Raji (cell line): ENCODE results near the gene AMMECR1L.

Experiments
- POLR2A ChIP-seq: IDR thresholded peaks from 2 replicates; pipeline ENCODE4 v1.6.1; 2011; ENCODE audit warnings: low read depth, low read length, control low read depth; ENCODE audit not compliant: insufficient read depth

Gene AMMECR1L

DNA sequence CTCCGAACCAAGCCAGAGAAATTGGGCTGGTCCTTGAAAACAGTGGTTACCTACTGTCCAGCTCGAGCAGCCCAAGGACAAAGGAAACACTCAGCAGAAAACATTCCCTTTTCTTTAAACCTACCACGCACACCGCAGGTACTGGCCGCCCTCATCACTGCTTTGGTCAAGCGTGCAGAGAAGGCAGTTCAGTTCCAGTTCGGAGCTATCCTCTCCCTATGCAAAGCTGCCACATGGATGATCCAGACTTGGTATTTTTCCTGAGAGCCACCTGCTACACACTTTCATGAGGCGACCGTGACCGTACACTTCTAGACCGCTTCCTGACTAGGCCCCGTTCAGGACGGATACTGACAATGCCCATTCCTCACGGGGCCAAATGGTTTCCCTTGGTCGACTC lies 23.5 kb downstream of the AMMECR1L start:
- no peak for TF ChIP-seq POLR2A

DNA sequence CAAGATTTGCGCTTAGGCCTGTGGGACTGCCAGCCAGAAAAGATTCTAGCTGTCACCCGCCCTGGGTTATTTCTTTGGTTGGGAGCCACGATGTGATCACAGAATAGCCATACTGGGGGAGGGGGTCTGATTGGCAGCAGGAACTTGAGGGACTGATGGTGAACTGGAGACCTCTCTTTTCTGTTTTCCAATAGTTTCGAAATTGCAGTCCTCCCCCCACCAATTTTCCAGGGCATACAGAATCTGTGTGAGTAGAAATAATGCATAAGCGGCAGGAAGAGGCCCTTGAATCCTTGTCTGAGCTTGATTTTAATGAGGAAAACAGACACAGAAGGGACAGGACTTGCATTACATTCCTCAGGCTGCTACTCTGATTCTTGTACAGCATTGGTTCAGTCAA lies 25.6 kb downstream of the AMMECR1L start:
- TF ChIP-seq POLR2A: no peak

DNA sequence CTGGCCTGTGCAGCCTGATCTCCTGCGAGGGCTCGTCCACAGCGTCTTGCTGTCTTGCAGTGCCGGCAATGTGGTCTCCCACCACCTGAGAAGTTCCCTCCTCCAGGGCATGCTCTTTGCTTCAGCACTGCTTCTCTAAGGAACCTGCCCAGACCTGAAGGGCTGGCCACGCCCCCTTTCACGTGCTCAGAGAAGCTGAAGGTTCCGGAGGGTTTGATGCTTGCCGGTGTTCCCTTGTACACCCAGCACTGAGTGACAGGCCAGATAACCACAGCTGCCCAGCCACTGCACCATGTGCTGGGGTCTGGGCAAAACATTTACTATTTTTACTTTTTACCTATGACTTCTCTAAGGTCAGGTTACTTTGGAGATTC lies 26.1 kb downstream of the AMMECR1L start:
- TF ChIP-seq POLR2A: no peak

DNA sequence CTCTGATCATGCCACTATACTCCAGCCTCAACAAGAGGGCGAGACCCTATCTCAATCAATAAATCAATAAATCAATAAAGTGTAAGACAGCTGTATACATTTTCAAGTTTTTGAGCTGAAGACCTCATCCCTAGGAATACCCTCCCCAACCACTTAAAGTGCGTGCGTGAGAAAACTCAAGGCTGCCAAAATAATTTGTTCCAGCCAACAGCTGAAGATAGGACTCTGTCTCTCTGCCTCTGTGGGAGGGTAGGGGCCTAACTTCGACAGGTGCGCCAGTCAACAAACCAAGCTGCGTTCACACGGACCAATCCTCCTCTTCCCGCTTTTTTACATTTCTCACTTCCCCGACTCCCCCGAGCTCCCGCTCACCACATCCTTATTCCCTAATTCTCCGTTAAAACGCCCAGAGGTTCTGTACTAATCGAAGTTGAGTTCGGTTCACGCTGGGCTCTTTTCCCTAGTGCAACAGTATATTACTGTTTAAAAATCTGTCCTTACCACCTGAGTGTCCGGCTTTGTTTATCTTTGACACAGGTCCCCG lies 28.4 kb downstream of the AMMECR1L start:
- TF ChIP-seq POLR2A: no peak

DNA sequence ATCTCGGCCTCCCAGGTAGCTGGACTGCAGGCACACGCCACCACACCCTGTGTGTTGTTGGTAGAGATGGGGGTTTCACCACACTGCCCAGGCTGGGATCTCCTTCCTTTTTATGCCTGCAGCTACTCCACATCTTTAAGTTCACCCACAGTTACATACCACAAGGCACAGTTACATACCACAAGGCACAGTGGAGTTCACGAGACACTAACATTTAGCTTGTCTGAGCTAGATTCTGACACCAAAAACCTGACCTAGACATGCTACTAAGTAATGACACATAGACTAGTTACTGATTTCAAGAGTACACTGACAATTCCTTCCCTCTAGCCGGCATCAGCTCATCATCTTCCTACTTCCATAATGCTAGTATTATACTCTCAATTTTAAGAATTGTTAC lies 32.1 kb downstream of the AMMECR1L start:
- TF ChIP-seq POLR2A: no peak

DNA sequence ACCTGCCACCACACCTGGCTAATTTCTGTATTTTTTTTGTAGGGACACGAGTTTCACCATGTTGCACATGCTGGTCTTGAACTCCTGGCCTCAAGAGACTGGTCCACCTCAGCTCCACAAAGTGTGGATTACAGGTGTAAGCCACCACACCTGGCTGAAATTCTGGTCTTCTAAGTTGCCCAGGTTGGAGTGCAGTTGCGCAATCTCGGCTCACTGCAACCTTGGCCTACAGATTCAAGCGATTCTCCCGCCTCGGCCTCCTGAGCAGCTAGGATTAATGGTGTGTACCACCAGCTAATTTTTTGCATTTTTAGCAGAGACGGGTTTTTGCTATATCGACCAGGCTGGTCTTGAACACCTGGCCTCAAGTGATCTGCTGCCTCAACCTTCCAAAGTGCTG lies 33.4 kb downstream of the AMMECR1L start:
- TF ChIP-seq POLR2A: no peak

DNA sequence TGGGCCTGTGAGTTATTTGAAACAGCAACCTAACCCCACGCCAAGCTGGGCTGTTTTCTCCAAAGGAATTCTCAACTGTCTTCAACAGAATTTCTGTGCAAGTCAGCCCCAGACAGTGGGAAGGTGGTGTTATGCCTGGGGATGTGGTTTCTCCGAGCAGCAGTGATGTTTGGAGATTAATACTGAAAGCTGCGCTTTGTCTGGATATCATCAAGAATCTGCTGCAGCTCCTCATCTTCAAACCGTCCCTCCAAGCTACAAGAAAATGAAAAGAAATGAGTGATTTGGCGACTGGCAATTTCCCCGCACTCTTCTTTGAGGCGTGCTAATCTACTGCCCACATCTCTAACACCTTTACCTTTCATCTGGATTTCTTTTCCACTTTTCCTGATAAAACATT lies 37.8 kb downstream of the AMMECR1L start:
- no peak for TF ChIP-seq POLR2A

DNA sequence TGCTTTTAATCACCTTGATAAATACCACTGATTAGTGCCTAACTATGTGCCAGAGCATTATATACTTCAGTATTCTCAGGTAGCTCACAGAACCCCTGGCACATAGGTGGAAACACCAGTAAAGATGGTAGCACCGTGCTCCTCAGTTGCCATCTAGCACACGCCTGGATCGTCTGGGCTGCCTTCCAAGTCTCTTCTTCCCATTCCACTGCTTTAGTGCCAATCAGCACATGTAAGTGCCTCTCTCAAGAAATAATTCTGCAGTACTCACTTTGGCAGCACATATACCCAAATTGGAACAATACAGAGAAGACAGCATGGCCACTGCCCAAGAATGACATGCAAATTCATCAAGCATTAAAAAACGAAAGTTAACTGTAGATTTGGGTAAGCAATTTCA lies 40.8 kb downstream of the AMMECR1L start:
- TF ChIP-seq POLR2A: no peak

DNA sequence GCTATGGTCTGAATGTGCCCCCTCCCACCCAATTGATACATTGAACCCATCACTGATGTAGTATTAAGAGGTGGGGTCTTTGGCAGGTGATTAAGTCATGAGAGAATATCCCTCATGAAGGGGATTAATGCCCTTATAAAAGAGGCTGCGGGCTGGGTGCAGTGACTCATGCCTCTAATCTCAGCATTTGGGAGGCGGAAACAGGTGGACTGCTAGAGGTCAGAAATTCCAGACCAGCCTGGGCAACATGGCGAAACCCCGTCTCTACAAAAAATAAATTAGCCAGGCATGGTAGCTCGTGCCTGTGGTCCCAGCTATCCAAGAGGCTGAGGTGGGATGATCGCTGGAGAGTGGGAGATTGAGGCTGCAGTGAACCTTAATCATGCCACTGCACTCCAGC lies 42.1 kb downstream of the AMMECR1L start:
- no peak for TF ChIP-seq POLR2A

DNA sequence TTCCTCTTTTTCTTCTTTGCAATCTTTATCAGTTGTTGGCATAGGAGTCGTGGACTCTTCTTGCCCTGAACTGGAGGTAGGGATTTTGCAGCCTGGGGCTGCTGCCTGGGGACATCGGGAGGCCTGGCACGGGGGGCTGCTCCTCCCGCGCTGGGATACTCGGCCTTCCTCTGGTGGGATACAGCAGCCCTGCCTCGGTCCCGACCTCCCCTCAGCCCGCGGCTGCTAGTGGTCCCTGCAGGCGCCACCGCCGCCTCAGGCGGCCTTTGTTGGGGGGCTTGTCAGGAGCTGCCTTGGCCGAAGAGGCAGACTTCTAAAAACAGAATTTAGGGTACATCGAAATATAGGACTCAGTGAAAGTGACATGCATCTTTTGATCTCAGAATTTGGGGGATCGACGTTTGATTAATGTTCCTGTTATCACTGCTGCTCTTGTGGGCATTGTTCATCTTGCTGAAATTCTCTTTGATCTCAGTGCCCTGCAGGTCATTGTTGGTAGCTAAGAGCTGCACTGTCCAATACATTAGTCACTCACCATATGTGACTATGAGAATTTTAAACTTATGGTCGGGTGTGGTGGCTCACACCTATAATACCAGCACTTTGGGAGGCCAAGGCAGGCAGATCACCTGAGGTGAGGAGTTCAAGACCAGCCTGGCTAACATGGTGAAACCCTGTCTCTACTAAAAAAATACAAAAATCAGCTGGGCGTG lies 44.1 kb downstream of the AMMECR1L start:
- no peak for TF ChIP-seq POLR2A

DNA sequence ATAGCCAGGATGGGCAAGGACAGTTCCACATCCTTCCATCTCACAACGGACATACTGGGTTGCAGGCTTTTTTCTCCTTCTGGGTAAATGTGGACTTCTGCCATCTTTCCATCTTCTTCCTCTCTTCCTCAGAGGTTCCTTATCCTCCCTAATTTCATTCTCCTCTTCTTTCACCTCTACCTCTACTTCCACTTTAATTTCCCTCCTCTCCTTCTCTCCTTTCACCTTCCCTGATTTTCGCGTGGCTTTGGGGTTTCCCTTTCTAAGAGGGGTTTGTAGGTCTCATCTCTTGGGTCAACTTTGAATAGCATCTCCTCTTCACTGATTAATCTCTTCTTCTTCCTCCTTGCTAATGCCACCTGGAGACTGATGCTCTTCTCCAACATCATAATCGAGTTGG lies 44.9 kb downstream of the AMMECR1L start:
- no peak for TF ChIP-seq POLR2A

DNA sequence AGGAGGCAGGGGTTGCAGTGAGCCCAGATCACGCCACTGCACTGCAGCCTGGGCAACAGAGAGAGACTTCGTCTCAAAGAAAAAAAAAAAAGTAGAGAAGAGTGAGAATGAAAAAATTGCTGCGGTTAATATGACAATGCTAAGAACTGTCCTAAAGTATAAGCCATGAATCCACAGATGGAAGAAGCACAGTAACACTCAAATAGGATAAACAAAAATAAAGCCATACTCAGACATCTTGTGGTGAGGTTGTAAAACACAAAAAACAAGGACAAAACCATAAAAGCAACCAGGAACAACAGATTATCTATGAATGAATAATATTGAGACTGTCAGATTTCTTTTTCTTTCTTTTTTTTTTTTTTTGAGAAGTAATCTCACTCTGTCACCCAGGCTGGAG lies 50.8 kb downstream of the AMMECR1L start:
- no peak for TF ChIP-seq POLR2A

DNA sequence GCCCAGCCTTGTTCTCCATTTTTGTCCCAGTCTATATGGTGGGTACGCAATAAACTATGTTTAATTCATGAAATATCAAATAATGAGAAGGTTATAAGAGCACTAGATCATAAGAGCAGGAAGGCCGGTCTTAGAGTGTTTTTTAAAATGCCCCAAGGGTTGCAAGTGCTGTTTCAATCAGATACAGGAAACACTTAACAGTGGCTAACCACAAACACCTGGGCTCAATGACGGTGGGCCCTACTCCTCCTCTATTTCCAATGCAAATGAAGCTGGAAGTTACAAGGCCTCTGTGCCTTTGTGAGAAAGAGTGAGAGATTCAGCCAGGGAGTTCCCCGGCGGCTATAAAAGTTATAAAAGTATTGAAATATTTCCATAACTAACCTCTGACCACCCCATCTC lies 55.9 kb downstream of the AMMECR1L start:
- TF ChIP-seq POLR2A: 0 out of 2 replicates have a peak, but pooled peaks have one; percentile 40

DNA sequence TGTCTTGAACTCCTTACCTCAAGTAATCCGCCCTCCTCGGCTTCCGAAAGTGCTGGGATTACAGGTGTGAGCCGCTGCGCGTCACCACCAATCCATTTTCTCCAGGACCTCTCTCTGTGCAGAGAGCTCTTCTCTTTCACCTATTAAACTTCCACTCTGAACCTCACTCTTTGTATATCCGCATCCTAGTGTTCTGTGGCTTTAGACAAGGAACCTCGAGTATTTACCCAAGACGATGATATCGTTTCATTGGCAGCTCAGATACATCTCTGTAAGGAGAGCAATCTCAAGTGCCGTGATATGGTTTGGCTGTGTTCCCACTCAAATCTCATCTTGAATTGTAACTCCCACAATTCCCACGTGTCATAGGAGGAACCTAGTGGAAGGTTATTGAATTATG lies 59.7 kb downstream of the AMMECR1L start:
- TF ChIP-seq POLR2A: no peak

DNA sequence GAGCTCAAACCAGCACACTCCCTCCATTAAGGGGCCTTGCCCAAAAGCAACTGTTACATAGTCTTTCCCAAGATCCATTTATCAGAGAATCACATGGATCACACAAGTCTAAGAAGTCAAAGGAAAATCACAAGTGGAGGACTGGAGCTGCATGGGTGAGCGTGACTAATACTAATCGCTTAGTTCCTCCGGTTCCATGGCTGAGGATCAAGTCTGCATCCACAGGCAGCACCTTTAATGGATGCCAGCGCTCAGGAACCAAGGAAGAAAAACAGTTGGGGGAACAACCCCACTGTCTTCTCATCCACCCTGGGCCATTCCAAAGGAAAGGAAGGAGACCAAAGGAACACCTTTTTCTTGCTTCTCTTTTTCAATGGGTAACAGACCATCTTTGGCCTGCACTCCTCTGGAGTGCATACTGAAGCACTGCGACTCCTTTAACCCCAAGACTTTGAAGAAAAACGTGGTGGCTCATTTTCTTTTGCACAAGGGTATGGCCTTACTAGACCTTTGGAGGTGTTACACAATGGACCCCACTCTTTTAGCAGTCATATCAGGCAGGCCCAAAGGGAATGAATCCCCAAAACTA lies 65.6 kb downstream of the AMMECR1L start:
- no peak for TF ChIP-seq POLR2A

DNA sequence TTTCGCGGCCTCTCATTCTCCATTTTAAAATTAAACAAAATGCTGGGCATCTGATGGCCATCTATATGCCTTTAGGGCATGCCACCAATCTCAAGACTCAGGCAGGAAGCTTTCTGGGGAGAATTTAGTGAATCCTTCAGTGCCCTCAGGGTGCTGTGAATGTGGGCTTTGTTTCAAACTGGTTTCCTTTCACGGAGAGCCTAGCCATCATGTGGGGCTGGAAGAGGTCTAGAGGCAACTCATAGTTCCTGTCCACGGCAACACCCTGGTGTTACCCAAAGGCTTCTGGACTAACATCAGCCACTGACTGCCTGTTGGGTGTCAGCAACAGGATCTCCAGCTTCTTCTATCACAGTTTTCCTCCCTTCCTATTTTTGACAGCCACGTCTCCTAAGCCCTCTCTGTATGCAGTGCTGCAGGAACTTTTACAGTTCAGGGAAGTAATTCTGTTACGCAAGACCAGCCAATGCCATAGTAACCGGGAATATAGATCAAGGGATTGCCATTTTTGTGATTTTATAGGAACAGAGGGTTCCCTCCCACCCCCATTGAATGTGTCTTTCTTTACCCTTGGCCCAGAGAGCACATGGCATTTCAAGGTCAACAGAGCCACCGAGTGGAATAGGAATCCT lies 66.8 kb downstream of the AMMECR1L start:
- no peak for TF ChIP-seq POLR2A
